GM12878 (cell line): ENCODE measurements around the gene C1orf21. TPM values are rescaled to one million over a fixed set of nuclear protein-coding genes. Genes with fewer than 3 reads are reported as not detected.

Experiments
- ATAC-seq: fragments of 200-7000 bp; cut with Tn5 transposase; 3 replicates; pipeline ENCODE4 v1.9.1; 2020; ENCODE audit warnings: mild to moderate bottlenecking, moderate library complexity
- BruUV-seq: library from RNA; stranded (reverse); fragments of 400-500 nt; replicated peaks from 2 replicates; lab custom pipeline; 2021; lab: Mats Ljungman, UMichigan
- CTCF ChIA-PET: fragments of 300-600 bp; sonication (Branson Sonifier 250); formaldehyde crosslinking; extraction: SDS; loops from one replicate; lab custom pipeline; 2021; ENCODE audit warnings: inconsistent platforms; lab: Yijun Ruan, JAX
- POLR2A ChIA-PET: fragments of 350-600 bp; formaldehyde crosslinking; extraction: SDS; loops from one replicate; lab custom pipeline; 2021; ENCODE audit warnings: inconsistent platforms; lab: Charles Lee
- RAD21 ChIA-PET: fragments of 300-600 bp; sonication (Branson Sonifier 250); formaldehyde crosslinking; loops from one replicate; lab custom pipeline; 2023; ENCODE audit warnings: antibody characterized with exemption; ENCODE audit not compliant: unreplicated experiment; lab: Charles Lee
- SMC1A ChIA-PET: fragments of 300-600 bp; sonication (Branson Sonifier 250); formaldehyde crosslinking; loops from one replicate; lab custom pipeline; 2023; ENCODE audit not compliant: unreplicated experiment, uncharacterized antibody; lab: Charles Lee
- DNase-seq: peaks from one replicate; pipeline ENCODE4 v3.0.0-alpha.2; 2011; ENCODE audit warnings: low read depth, low spot score
- FAIRE-seq: peaks from 3 replicates; lab custom pipeline; 2011; peaks lifted over from hg19 to GRCh38; lab: Jason Lieb, UNC
- H2AFZ ChIP-seq: 2 replicates; pipeline ENCODE4 v1.6.0; 2011; ENCODE audit warnings: low read depth, low read length, control low read depth; ENCODE audit not compliant: control insufficient read depth
- H3K27ac ChIP-seq: 2 replicates; pipeline ENCODE4 v1.5.1; 2011; ENCODE audit warnings: control low read depth; ENCODE audit not compliant: control insufficient read depth, insufficient read depth
- H3K27me3 ChIP-seq, 2 experiments: replicated peaks in 1 of 2; 2 replicates each; pipeline versions ENCODE4 v1.6.0 to v1.6.1; 2011; ENCODE audit warnings: low read length in 1 of 2; ENCODE audit not compliant: control insufficient read depth in 2 of 2, insufficient read depth in 2 of 2
- H3K36me3 ChIP-seq, 2 experiments: 2 replicates each; pipeline ENCODE4 v1.5.1; 2011; ENCODE audit warnings: low read length in 1 of 2; ENCODE audit not compliant: control insufficient read depth in 2 of 2, insufficient read depth in 2 of 2
- H3K4me1 ChIP-seq: 2 replicates; pipeline ENCODE4 v1.6.1; 2011; ENCODE audit warnings: mild to moderate bottlenecking, low read length, moderate library complexity, mixed read lengths; ENCODE audit not compliant: control insufficient read depth, insufficient read depth
- H3K4me2 ChIP-seq: 2 replicates; pipeline ENCODE4 v1.6.0; 2011; ENCODE audit warnings: control low read depth; ENCODE audit not compliant: control insufficient read depth, insufficient read depth
- H3K4me3 ChIP-seq: fragments of 200-600 bp; sonication (generic); 2 replicates; pipeline ENCODE4 v1.5.1; 2016
- H3K79me2 ChIP-seq: 2 replicates; pipeline ENCODE4 v1.6.0; 2011; ENCODE audit warnings: low read length; ENCODE audit not compliant: control insufficient read depth, insufficient read depth
- H3K9ac ChIP-seq: 2 replicates; pipeline ENCODE4 v1.8.0; 2011; ENCODE audit warnings: low read length, control low read depth, mixed read lengths; ENCODE audit not compliant: control insufficient read depth, insufficient read depth
- H3K9me3 ChIP-seq: replicated peaks from 3 replicates; pipeline ENCODE4 v1.5.1; 2011; ENCODE audit warnings: mild to moderate bottlenecking, low read length; ENCODE audit not compliant: control insufficient read depth, insufficient read depth
- H4K20me1 ChIP-seq: 2 replicates; pipeline ENCODE4 v1.6.0; 2011; ENCODE audit not compliant: control insufficient read depth, insufficient read depth
- CREB1 ChIP-seq: IDR thresholded peaks from 2 replicates; pipeline ENCODE4 v1.6.1; 2012; ENCODE audit warnings: low read depth, mild to moderate bottlenecking, inconsistent platforms
- EZH2 ChIP-seq: IDR thresholded peaks from 2 replicates; pipeline ENCODE4 v1.6.1; 2012; ENCODE audit warnings: low read depth, mild to moderate bottlenecking, control low read depth, inconsistent platforms, low read length, borderline replicate concordance; ENCODE audit not compliant: control insufficient read depth
- MTA2 ChIP-seq: fragments of 450-650 bp; IDR thresholded peaks from 2 replicates; pipeline ENCODE4 v1.6.1; 2016; ENCODE audit warnings: low read depth, mild to moderate bottlenecking, moderate library complexity
- MXI1 ChIP-seq: fragments of 150-350 bp; IDR thresholded peaks from 2 replicates; pipeline ENCODE4 v1.6.1; 2011; ENCODE audit warnings: low read depth, mild to moderate bottlenecking, inconsistent platforms, low read length, improper control_type of control experiment
- PAX5 ChIP-seq: IDR thresholded peaks from 2 replicates; pipeline ENCODE4 v1.6.1; 2011; ENCODE audit warnings: low read depth, low read length, borderline replicate concordance
- POLR2A ChIP-seq: IDR thresholded peaks from 2 replicates; pipeline ENCODE4 v1.6.1; 2011; ENCODE audit warnings: low read depth, mild to moderate bottlenecking, low read length
- POLR2AphosphoS5 ChIP-seq: IDR thresholded peaks from 2 replicates; pipeline ENCODE4 v1.6.1; 2011; ENCODE audit warnings: mild to moderate bottlenecking, low read length, inconsistent platforms
- SMC3 ChIP-seq: IDR thresholded peaks from 2 replicates; pipeline ENCODE4 v1.6.1; 2011; ENCODE audit warnings: low read length, improper control_type of control experiment, borderline replicate concordance
- SREBF2 ChIP-seq: IDR thresholded peaks from 2 replicates; pipeline ENCODE4 v1.6.1; 2012; ENCODE audit warnings: mild to moderate bottlenecking, low read length
- WGBS: methylation state at CpG from one replicate; pipeline ENCODE4 v1.1.6; 2016; ENCODE audit warnings: low lambda C conversion rate; ENCODE audit not compliant: insufficient replicate concordance, insufficient coverage; ENCODE audit errors: missing lambda C conversion rate; 5-methylcytosine and 5-hydroxymethylcytosine counted together
- in situ Hi-C: fragments of 300-500 bp; cut with MboI; formaldehyde crosslinking; loops from 9 replicates; pipeline ENCODE4 v1.14.3; 2018; ENCODE audit warnings: mixed read lengths
- intact Hi-C: fragments of 100-400 bp; cut with micrococcal nuclease; formaldehyde crosslinking; loops from one replicate; pipeline ENCODE4 v1.14.2; 2022; ENCODE audit not compliant: unreplicated experiment
- polyA plus RNA-seq, 11 experiments: library from polyadenylated mRNA; depleted of rRNA in 4 of 11; unstranded in 6 of 11; stranded (reverse) in 5 of 11; fragments of >200 nt; fragmentation: Nextera tagmentation in 4 of 11; fragmentation: Illumina TruSeq in 1 of 11; extraction: Ambion mirVana in 4 of 11; extraction: Trizol in 1 of 11; gene quantifications; 1 replicate in 1 of 11; 2 replicates in 10 of 11; pipeline versions ENCODE4 v1.2.1 to v1.2.3, GENCODE V29; 2011 to 2016; ENCODE audit warnings: inconsistent platforms in 2 of 11, missing spikeins in 2 of 11, low read depth in 1 of 11
- total RNA-seq, 4 experiments: library from RNA; depleted of rRNA in 3 of 4; stranded (reverse); fragments of >200 nt in 3 of 4; fragmentation: Illumina TruSeq in 1 of 4; extraction: Trizol in 1 of 4; gene quantifications; 2 replicates each; pipeline versions ENCODE4 v1.2.1 to v1.2.3, GENCODE V29; 2013 to 2021
- TF ChIP-seq, protein P1 (sequence below): IDR thresholded peaks from 2 replicates; pipeline ENCODE4 v1.6.1; 2012; ENCODE audit warnings: low read depth, low read length, improper control_type of control experiment
- TF ChIP-seq, protein P2 (sequence below): fragments of 450-650 bp; IDR thresholded peaks from 2 replicates; pipeline ENCODE4 v1.6.1; 2017; ENCODE audit warnings: borderline replicate concordance
- TF ChIP-seq, protein P3 (sequence below): fragments of 450-650 bp; IDR thresholded peaks from 2 replicates; pipeline ENCODE4 v1.6.1; 2017; ENCODE audit warnings: mild to moderate bottlenecking, low read depth, inconsistent platforms; ENCODE audit not compliant: poor library complexity, severe bottlenecking
- TF ChIP-seq, protein P4 (sequence below): fragments of 450-650 bp; formaldehyde crosslinking; IDR thresholded peaks from 2 replicates; pipeline ENCODE4 v1.4.0; 2020; ENCODE audit warnings: mild to moderate bottlenecking, moderate library complexity

The C1orf21 gene
- total and polyA plus RNA-seq, 10 of the 15 experiments (the other 5 are each of a cell fraction or from before 2014, with no cell fraction given): 0.03 to 1.6 (median 0.17) TPM; not detected in 3

DNA sequence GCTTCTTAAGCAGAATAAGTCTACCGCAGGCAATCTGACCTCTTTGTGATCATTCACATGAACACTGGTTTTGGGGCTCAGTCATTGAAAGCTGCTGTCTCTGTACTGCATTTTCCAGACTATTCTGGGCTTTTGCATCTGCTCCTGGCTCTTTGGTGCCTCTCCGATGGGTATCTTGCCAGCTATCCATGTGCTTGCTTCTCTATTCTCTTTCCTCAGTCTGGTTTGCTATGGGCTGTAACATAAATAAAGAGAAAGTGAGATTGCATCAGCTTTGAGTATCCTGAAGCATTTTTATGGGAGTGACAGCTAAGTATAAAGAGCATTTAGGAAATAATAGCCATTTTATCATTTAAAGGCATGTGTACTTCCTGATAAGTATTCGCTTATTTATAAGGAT lies 70.7 kb downstream of the C1orf21 start (continued):
- TF ChIP-seq, protein P1, sequence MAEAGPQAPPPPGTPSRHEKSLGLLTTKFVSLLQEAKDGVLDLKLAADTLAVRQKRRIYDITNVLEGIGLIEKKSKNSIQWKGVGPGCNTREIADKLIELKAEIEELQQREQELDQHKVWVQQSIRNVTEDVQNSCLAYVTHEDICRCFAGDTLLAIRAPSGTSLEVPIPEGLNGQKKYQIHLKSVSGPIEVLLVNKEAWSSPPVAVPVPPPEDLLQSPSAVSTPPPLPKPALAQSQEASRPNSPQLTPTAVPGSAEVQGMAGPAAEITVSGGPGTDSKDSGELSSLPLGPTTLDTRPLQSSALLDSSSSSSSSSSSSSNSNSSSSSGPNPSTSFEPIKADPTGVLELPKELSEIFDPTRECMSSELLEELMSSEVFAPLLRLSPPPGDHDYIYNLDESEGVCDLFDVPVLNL: no peak
- TF ChIP-seq, protein P2, sequence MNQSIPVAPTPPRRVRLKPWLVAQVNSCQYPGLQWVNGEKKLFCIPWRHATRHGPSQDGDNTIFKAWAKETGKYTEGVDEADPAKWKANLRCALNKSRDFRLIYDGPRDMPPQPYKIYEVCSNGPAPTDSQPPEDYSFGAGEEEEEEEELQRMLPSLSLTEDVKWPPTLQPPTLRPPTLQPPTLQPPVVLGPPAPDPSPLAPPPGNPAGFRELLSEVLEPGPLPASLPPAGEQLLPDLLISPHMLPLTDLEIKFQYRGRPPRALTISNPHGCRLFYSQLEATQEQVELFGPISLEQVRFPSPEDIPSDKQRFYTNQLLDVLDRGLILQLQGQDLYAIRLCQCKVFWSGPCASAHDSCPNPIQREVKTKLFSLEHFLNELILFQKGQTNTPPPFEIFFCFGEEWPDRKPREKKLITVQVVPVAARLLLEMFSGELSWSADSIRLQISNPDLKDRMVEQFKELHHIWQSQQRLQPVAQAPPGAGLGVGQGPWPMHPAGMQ: no peak
- no peak for TF ChIP-seq POLR2AphosphoS5
- no peak for TF ChIP-seq POLR2A
- TF ChIP-seq, protein P3, sequence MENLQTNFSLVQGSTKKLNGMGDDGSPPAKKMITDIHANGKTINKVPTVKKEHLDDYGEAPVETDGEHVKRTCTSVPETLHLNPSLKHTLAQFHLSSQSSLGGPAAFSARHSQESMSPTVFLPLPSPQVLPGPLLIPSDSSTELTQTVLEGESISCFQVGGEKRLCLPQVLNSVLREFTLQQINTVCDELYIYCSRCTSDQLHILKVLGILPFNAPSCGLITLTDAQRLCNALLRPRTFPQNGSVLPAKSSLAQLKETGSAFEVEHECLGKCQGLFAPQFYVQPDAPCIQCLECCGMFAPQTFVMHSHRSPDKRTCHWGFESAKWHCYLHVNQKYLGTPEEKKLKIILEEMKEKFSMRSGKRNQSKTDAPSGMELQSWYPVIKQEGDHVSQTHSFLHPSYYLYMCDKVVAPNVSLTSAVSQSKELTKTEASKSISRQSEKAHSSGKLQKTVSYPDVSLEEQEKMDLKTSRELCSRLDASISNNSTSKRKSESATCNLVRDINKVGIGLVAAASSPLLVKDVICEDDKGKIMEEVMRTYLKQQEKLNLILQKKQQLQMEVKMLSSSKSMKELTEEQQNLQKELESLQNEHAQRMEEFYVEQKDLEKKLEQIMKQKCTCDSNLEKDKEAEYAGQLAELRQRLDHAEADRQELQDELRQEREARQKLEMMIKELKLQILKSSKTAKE: no peak
- TF ChIP-seq EZH2: no peak
- TF ChIP-seq MTA2: no peak

DNA sequence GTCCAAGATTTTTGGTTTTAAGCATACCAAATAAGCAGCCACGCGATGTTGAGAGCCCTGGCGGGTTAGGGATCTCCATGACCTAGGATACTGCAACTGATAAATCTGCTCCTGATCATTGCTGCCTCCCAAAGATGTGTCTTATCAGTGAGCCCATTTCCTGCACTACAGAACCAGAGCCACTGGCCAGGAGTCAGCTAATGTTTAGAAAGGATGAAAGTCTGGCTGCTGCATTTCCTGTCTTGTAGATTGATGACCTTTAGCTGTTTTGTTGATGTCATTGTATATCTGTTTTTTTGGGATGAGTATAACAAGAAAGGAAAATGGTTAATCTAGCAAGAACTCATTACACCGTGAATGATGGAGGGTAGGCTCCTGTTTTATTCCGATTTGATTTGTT lies 74.5 kb downstream of the C1orf21 start:
- no TSS peak for BruUV-seq
- CTCF ChIA-PET: no interaction called here
- intact Hi-C loops: no loop called here
- TF ChIP-seq, protein P4, sequence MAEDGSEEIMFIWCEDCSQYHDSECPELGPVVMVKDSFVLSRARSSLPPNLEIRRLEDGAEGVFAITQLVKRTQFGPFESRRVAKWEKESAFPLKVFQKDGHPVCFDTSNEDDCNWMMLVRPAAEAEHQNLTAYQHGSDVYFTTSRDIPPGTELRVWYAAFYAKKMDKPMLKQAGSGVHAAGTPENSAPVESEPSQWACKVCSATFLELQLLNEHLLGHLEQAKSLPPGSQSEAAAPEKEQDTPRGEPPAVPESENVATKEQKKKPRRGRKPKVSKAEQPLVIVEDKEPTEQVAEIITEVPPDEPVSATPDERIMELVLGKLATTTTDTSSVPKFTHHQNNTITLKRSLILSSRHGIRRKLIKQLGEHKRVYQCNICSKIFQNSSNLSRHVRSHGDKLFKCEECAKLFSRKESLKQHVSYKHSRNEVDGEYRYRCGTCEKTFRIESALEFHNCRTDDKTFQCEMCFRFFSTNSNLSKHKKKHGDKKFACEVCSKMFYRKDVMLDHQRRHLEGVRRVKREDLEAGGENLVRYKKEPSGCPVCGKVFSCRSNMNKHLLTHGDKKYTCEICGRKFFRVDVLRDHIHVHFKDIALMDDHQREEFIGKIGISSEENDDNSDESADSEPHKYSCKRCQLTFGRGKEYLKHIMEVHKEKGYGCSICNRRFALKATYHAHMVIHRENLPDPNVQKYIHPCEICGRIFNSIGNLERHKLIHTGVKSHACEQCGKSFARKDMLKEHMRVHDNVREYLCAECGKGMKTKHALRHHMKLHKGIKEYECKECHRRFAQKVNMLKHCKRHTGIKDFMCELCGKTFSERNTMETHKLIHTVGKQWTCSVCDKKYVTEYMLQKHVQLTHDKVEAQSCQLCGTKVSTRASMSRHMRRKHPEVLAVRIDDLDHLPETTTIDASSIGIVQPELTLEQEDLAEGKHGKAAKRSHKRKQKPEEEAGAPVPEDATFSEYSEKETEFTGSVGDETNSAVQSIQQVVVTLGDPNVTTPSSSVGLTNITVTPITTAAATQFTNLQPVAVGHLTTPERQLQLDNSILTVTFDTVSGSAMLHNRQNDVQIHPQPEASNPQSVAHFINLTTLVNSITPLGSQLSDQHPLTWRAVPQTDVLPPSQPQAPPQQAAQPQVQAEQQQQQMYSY: no peak
- no peak for TF ChIP-seq SMC3
- no peak for TF ChIP-seq SREBF2
- TF ChIP-seq MXI1: no peak
- TF ChIP-seq, protein P3: no peak
- TF ChIP-seq CREB1: no peak
- TF ChIP-seq PAX5: no peak

More for the DNA sequence above, 74.5 kb downstream of the C1orf21 start:
- ChIA-PET SMC1A (no interaction called here), RAD21 (no interaction called here), POLR2A (no interaction called here)
- 59% methylated on average over 5 of the region's 5 CpGs for WGBS
- Histone ChIP-seq H3K27me3 (no peaks in the 10 kb centered on the region; a peak in 1 of 4 replicates), H3K9me3 (no peaks in the 10 kb centered on the region; the same call in 2 of the 3 replicates), H3K27ac (no peak overlapping the region), H3K4me2 (no peak overlapping the region), H3K4me1 (no peaks in the 10 kb centered on the region), H3K36me3 (no peaks in the 10 kb centered on the region), H4K20me1 (0 out of 2 replicates have a peak, but pooled peaks cover 3% of the 10 kb centered on the region), H3K4me3 (no peak overlapping the region), H3K79me2 (no peaks in the 10 kb centered on the region), H3K9ac (no peak overlapping the region), H2AFZ (no peak overlapping the region)
- in situ Hi-C loops: no loop called here
- ATAC-seq: no peak
- DNase-seq: no peak
- no peak for FAIRE-seq
